Erythroblast (primary cell): Measurements from ENCODE around the gene HIGD2A.

ENCODE experiments used
- GATA1 ChIP-seq: IDR thresholded peaks from 2 replicates; pipeline ENCODE4 v1.6.1; 2011; ENCODE audit warnings: low read depth, mild to moderate bottlenecking, control low read depth, low read length, moderate library complexity
- POLR2A ChIP-seq: IDR thresholded peaks from 2 replicates; pipeline ENCODE4 v1.6.1; 2011; ENCODE audit warnings: mild to moderate bottlenecking, low read length

DNA sequence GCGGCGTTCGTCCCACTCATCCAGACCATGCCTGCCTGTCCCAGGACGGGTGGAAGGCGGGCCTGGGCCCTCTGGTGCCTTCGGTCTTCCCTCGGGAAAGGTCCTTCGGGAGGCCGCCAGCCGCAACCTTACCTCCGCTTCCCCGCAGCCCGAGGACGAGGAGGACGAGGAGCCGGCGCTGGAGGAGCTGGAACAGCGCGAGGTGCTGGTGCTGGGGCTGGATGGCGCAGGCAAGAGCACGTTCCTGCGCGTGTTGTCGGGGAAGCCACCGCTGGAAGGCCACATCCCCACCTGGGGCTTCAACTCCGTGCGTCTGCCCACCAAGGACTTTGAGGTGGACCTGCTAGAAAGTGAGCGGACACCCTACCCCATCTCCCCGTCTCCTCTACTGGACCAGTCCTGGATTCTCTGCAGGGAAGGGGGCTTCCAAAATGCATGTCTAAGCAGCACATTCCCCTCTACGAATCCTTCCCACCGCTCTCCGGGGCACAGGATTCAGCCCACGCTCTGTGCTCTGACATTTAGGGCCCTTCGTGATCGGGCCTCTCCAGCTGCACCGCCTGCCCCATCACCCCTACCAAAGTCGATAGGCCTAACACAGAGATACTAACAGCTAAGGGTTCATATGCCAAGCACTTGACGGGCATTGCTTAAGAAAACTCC is 22.2 kb upstream of the HIGD2A start:
- no peak for TF ChIP-seq POLR2A
- no peak for TF ChIP-seq GATA1
